ENCODE results near the gene NEMP1.

Gene NEMP1

GRCh38 chr12:57046947-57047890 lies 31.4 kb downstream of the NEMP1 start:
- Histone ChIP-seq H3K9me3 (ENCODE audit: control insufficient read depth, low read length) (no peaks in the 10 kb centered on the region), H3K9ac (no peak overlapping the region), H3K27ac (no peak overlapping the region), H3K4me2 (ENCODE audit: low read length) (no peak overlapping the region), H3K79me2 (no peaks in the 10 kb centered on the region), H3K27me3 (ENCODE audit: control insufficient read depth, insufficient read depth, low read length) (no peaks in the 10 kb centered on the region), H3K36me3 (ENCODE audit: control insufficient read depth, insufficient read depth, low read length) (no peaks in the 10 kb centered on the region), H2AFZ (no peak overlapping the region), H3K4me1 (no peaks in the 10 kb centered on the region), H3K4me3 (ENCODE audit: low read depth, low read length) (no peak overlapping the region)
- no peak for TF ChIP-seq CTCF (IDR thresholded peaks at IDR 0.05)

- no peaks in the 10 kb centered on the region for H3K27me3 ChIP-seq (ENCODE audit: control insufficient read depth, insufficient read depth, low read length)
- TF ChIP-seq CTCF (IDR thresholded peaks at IDR 0.05), result no peak
- no peaks in the 10 kb centered on the region for H3K36me3 ChIP-seq (ENCODE audit: control insufficient read depth, insufficient read depth, low read length)
- no peak overlapping the region for H3K9ac ChIP-seq
- no peak overlapping the region for H3K4me2 ChIP-seq (ENCODE audit: low read length)
- H3K4me3 ChIP-seq (ENCODE audit: low read depth, low read length), result no peak overlapping the region
- H3K9me3 ChIP-seq (ENCODE audit: control insufficient read depth, low read length), result no peaks in the 10 kb centered on the region
- no peaks in the 10 kb centered on the region for H3K79me2 ChIP-seq
- no peak overlapping the region for H2AFZ ChIP-seq
- no peaks in the 10 kb centered on the region for H3K4me1 ChIP-seq
- no peak overlapping the region for H3K27ac ChIP-seq
Observed at GRCh38 chr12:57046086-57046791, 32.4 kb downstream of the NEMP1 start.

GRCh38 chr12:57044889-57045288 lies 33.7 kb downstream of the NEMP1 start:
- Histone ChIP-seq H3K27ac (no peak overlapping the region), H3K27me3 (ENCODE audit: control insufficient read depth, insufficient read depth, low read length) (no peaks in the 10 kb centered on the region), H3K9ac (no peak overlapping the region), H3K9me3 (ENCODE audit: control insufficient read depth, low read length) (no peaks in the 10 kb centered on the region), H3K4me3 (ENCODE audit: low read depth, low read length) (no peak overlapping the region), H3K4me1 (no peaks in the 10 kb centered on the region), H3K36me3 (ENCODE audit: control insufficient read depth, insufficient read depth, low read length) (no peaks in the 10 kb centered on the region), H2AFZ (no peak overlapping the region), H3K4me2 (ENCODE audit: low read length) (no peak overlapping the region), H3K79me2 (no peaks in the 10 kb centered on the region)
- no peak for TF ChIP-seq CTCF (IDR thresholded peaks at IDR 0.05)

GRCh38 chr12:57044468-57044867 lies 34.1 kb downstream of the NEMP1 start:
- no peaks in the 10 kb centered on the region for H3K9me3 ChIP-seq (ENCODE audit: control insufficient read depth, low read length)
- H3K9ac ChIP-seq, result no peak overlapping the region
- H2AFZ ChIP-seq, result no peak overlapping the region
- no peaks in the 10 kb centered on the region for H3K27me3 ChIP-seq (ENCODE audit: control insufficient read depth, insufficient read depth, low read length)
- H3K4me3 ChIP-seq (ENCODE audit: low read depth, low read length), result no peak overlapping the region
- no peak overlapping the region for H3K27ac ChIP-seq
- no peaks in the 10 kb centered on the region for H3K79me2 ChIP-seq
- H3K4me2 ChIP-seq (ENCODE audit: low read length), result no peak overlapping the region
- H3K4me1 ChIP-seq, result no peaks in the 10 kb centered on the region
- no peak for TF ChIP-seq CTCF (IDR thresholded peaks at IDR 0.05)
- no peaks in the 10 kb centered on the region for H3K36me3 ChIP-seq (ENCODE audit: control insufficient read depth, insufficient read depth, low read length)

Data from parathyroid adenoma (tissue), 2 donors.